IPS DF 19.7 (cell line): ENCODE data around the gene ZNF331.

Experiments used
- DNase-seq: peaks from one replicate; pipeline ENCODE4 v3.0.0-alpha.2; 2013; ENCODE audit warnings: low read depth, low spot score

ZNF331 gene

DNA sequence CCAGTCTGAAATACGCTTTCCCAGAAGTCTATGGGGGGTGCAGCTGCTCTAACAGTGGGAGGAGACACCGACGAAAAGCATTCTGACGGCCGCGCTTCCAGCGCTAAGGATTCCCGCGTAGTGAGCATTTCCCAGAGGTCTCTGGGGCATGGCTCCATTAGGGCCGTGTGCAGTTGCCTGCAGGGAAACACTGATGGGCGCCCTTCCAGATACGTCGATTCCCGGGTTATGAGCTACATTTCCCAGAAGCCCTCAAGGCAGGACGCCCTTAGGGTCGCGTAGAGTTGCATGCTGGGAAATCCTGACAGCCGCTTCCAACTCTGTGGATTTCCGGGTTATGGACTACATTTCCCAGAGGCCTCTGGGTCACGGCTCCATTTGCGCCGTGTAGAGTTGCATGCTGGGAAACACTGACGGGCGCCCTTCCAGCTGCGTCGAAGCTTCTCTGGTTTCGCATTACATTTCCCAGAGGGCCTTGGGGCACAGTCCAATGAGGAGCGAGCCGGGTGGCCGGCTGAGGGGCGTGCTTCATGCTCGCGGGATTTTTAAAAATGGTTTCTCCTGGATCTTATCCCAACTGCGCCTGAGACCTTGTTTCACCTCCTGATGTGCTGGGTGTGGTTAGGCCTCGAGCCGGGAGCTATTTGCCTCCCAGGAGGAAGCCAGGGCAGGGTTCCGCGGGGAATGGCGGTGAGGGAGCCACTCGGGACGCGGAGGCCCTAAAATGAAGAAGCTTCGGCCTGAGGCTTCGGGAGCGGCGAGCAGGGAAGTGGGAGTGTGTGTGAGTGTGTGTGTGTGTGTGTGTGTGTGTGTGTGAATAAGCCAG, 17.2 kb upstream of the ZNF331 start:
- DNase-seq, result peak; percentile 100

- no peak for DNase-seq
These were observed 16.4 kb upstream of the ZNF331 start for GRCh38 chr19:53521373-53522202.

DNA sequence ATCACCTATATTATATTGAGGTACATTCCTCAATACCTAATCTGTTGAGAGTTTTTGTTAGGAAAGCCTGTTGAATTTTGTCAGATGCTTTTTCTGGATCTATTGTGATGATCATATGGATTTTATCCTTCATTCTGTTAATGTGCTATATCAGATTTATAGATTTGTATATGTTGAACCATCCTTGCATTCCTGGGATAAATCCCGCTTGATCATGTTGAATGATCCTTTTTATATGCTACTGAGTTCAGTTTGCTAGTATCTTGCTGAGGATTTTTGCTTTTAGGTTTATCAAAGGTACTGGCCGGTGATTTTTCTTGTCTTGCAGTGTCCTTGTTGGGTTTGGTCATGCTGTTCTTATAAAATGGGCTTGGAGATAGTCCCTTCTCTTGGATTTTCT, 12.0 kb upstream of the ZNF331 start:
- DNase-seq, result no peak

- DNase-seq, result no peak
These were observed 7.3 kb upstream of the ZNF331 start for GRCh38 chr19:53530622-53531021.

DNA sequence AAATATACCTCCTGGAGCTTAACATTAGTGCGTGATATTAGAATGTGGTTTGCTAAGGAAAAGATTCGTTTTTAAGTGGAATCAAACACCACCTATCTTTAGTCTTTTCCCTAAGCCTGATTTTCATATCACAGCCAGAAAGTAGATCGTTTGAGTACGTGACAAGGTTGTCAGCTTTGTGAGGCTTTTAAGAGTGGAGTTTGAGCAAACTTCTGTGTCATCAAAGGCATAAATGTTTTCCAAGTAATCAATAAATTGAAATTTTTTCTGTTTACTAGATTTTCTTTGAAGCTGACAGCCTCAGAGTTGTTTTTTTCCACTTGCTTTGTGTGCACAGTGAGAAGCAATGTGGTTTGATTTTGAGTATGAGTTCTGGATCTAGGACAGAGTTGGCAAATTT, 6.5 kb upstream of the ZNF331 start:
- no peak for DNase-seq

DNA sequence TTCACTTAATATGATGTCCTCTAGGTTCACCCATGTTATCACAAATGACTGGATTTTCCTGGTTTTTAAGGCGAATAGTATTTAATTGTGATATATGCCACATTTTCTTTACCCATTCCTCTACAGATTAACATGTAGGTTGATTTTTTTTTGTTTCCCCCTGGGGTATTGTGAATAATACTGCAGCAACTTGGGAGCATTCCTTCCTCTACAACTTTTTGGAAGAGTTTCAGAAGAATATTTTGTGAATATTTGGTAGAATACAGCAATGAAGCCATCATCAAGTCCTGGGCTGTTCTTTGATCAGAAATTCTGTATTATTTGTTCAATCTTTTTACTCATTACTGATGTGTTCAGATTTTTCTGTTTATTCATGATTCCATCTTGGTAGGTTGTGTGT, 5.6 kb upstream of the ZNF331 start:
- no peak for DNase-seq

- no peak for DNase-seq
These were observed 1.8 kb upstream of the ZNF331 start for GRCh38 chr19:53536225-53536548.

- no peak for DNase-seq
These were observed 824 bp upstream of the ZNF331 start for GRCh38 chr19:53537121-53537520.

- DNase-seq, result no peak
These were observed 599 bp downstream of the ZNF331 start for GRCh38 chr19:53538378-53539109.

DNA sequence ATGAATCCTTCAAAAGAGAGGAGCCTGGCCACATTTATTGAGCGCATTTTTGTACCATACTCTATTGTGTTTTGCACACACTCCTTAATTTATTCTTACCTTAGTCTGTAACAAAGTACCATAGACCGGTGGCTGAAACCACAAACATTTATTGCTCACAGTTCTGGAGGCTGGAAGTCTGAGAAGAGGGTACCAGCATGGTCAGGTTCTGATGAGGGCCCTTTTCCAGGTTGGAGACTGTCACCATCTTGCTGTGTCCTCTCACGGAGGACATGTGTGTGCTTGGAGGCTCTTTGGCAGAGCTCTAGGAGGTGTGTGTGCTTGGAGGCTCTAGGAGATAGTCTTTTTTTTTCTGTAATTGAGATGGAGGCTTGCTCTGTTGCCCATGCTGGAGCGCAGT, 2.1 kb downstream of the ZNF331 start:
- no peak for DNase-seq

DNA sequence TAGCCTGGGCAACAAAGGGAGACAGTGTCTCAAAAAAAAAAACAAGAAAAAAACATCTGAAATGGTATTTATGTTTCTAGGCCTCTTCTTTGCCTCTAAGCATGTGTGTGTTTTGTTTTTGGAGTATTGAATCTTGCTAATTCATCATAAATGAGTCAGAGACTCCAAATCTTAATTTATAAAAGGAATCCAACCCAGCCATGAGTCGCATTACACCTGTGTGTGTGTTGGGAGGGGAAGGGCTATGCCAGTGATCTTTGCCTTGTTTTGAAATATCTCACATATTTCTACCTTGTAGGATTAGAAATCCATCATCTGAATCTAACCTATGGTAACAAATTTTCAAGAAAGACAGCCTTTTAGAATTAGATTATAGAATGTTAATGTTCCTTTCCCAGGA, 4.0 kb downstream of the ZNF331 start:
- DNase-seq, result no peak

DNA sequence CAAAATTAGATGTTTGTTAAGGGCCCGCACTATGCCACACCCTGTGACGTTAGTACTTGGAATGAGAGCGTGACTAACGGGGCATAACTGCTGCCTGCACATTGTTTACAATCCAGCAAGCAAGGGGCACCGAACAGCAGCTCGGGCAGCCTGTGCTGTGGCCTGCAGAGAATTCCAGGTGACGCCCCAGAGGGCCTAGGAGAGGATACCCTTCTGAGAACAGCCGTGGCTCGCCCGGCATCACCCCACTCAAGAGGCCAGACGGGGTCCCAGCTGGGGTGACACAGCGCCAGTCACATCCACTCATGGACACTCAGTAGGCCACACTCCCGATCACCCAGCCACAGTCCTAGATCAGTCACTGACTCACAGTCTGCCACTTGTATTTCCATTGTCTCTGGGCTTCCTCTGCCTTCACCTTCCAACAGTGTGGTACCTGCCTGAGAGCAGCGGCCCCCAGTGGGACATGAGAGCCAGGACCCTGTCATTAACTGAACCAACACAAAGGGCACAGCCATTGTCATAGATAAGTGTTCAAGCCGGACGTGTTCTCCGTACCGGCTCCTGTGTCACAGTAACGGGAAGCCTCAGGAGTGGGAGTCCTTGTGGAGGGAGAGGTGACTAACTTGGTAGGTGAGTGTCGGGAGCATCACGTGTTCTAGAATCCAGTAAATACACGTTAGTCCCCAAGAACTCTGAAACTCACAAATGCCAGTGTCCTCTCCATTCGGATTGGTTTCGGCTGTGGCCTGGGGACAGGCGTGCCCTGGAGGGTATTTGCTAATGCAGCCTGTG, 7.5 kb downstream of the ZNF331 start:
- DNase-seq, result no peak

DNA sequence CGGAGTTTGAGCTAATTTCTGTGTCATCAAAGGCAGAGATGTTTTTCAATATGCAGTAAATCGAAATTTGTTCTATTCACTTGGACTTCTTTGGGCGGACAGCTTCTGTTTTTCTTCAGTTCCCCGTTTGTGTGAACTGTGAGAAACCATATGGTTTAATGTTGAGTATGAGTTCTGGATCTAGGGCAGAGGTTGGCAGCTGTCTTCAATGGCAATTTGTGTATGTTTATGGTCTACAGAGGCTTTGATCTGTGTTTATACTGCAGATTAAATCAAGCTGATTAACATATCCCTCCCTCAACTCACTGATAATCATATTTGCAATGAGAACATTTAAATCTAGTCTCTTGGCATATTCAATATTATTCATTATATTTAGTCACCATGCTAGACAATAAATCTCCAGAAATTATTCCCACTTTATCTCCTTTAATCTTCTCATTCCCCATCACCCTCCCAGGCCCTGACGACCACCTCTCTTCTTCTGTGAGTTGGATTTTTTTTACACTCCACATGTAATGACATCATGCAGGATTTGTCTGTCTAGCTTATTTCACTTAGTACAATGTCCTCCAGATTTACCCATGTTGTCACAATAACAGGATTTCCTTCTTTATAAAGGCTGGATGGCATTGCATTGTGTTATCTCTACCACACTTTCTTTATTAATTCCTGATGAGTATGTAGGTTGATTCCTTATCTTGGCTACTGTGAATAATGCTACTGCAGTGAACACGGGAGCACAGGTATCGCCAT, 9.0 kb downstream of the ZNF331 start:
- no peak for DNase-seq

DNA sequence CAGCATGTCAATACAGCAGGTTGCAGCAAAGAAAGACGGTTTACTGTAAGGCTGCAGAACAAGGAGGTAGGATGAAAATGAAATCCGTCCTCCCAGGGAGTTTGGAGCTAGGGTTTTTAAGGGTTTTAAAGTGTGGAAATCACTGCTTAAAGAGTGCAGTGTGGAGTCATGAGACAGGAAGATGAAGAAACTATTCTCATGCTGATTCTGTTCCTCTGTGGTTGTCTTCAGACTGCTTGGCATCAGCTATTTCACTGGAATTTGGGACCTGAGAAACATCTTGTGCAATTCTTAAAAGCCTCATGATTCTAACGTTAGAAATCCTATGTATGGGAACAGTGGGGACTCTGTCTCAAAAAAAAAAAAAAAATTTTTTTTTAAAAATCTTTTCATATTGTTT, 11.4 kb downstream of the ZNF331 start:
- DNase-seq, result no peak

- DNase-seq, result no peak
These were observed 14.2 kb downstream of the ZNF331 start for GRCh38 chr19:53552001-53552721.

GRCh38 chr19:53553156-53553555, 15.2 kb downstream of the ZNF331 start:
- no peak for DNase-seq

GRCh38 chr19:53553865-53554791, 16.2 kb downstream of the ZNF331 start:
- no peak for DNase-seq

DNA sequence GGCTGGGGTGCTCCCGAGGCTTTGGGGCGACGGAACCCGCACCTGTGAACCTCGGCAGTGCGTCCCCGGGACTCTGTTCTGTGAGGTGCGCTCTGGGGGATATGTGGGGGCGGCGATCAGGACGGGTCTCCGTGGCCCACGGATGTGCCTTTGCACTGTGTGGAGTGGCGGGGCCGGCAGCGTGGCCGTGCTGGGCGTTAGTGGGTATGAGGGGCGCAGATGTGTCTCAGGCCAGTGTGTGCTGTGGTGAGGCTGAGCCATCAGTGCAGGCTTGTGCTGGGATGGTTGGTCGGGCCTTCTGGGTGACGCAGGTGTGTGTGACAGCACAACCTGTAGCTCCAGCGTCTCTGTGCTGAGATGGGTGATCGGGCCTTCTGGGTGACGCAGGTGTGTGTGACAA, 16.9 kb downstream of the ZNF331 start:
- DNase-seq, result no peak

GRCh38 chr19:53555352-53555751, 17.4 kb downstream of the ZNF331 start:
- no peak for DNase-seq
